GM19023 (cell line): ENCODE data around the gene TNFRSF18.

Experiments used
- ATAC-seq: cut with Tn5 transposase; IDR thresholded peaks from one replicate; pipeline ENCODE4 v1.9.1; 2021; ENCODE audit warnings: mild to moderate bottlenecking, moderate library complexity; ENCODE audit not compliant: unreplicated experiment

TNFRSF18 gene

DNA sequence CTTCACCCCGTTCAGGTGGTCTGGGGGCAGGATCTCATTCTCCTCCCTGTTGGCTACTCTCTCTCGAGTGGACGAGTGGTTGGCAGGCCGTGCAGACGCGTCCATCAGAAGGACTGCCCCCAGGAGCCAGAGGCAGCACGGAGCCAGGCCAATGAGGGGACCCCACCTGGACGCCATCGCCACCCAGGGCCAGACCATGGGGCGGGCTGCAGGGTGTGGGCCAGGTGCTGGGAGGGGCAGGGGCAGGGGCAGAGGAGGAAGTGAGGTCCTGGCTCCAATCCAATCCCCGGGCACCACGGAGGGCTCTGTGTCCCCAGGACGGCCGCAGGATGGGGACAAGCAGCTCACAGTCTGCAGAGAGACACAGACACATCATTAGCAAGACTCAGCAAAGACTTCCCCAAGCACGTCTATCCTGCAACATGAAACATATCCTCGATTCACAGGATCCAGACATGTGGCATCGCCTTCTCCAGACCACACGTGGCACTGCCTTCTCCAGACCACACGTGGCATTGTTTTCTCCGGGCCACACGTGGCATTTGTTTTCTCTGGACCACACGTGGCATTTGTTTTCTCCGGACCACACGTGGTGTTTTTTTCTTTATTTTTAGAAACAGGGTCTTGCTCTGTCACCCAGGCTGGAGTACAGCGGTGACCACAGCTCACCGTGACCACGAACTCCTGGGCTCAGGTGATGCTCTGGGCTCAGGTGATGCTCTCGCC lies 22.4 kb upstream of the TNFRSF18 start:
- ATAC-seq, result no peak

- no peak for ATAC-seq
These were observed 21.8 kb upstream of the TNFRSF18 start for GRCh38 chr1:1228187-1228586.

GRCh38 chr1:1227386-1227785 lies 21.0 kb upstream of the TNFRSF18 start:
- ATAC-seq, result no peak

DNA sequence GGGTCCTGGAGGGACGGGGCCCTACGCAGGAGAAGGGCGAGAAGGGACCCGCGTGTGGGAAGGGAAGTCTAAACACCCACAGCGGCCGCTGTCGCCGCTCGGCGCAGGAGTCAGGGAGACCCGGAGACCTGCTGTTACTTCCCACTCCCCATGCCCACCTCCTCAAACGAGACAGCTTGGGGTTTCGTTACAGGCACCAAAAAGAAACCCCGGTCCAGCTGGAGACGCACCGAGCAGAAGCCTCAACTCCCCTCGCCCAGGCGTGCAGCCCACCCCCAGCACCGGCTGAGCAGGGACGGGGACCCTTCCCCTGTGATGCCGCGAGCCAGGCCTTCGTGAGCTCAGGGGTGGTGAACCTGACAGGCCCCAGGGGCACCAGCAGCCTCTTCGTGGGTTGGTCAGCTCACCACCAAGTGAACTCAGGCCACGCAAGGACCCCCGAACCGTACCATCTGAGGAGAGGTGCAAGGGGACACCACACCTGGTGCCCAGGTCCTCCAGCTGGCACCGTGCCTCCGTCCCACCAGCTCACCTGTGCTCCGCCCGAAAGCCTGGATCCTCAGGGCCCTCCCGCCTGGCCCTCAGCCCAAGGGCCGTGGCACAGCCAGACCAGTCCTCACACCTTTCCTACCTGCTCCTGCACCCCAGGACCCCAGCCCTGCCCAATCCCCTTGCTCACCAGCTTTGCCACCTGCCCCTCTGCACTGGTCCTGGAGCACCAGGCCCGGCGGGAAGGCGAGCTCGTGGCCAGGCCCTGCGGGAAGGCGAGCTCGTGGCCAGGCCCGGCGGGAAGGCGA lies 20.4 kb upstream of the TNFRSF18 start:
- no peak for ATAC-seq

GRCh38 chr1:1225913-1226312 lies 19.5 kb upstream of the TNFRSF18 start:
- no peak for ATAC-seq

GRCh38 chr1:1225238-1225845 lies 18.9 kb upstream of the TNFRSF18 start:
- ATAC-seq, result no peak

DNA sequence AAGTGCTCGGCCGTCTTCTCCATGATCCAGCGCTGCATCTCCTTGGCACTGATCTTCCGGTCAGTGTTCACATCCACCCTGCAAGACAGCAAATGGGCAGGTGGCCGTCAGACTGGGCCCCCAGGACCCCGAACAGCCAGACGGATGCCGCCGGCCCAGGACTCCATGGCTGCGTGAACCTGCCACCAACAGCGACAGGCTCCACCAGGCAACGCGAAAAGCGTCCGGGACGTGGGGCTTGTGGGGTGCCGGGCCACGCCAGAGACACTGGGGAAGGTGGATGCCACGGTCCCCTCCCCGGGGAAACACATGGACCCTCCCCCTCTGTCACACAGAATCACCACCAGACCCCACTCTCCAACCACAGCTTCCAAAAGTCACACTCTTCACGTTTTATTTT lies 17.5 kb upstream of the TNFRSF18 start:
- ATAC-seq, result no peak

GRCh38 chr1:1223321-1223720 lies 16.9 kb upstream of the TNFRSF18 start:
- ATAC-seq, result no peak

GRCh38 chr1:1222575-1223225 lies 16.3 kb upstream of the TNFRSF18 start:
- no peak for ATAC-seq

DNA sequence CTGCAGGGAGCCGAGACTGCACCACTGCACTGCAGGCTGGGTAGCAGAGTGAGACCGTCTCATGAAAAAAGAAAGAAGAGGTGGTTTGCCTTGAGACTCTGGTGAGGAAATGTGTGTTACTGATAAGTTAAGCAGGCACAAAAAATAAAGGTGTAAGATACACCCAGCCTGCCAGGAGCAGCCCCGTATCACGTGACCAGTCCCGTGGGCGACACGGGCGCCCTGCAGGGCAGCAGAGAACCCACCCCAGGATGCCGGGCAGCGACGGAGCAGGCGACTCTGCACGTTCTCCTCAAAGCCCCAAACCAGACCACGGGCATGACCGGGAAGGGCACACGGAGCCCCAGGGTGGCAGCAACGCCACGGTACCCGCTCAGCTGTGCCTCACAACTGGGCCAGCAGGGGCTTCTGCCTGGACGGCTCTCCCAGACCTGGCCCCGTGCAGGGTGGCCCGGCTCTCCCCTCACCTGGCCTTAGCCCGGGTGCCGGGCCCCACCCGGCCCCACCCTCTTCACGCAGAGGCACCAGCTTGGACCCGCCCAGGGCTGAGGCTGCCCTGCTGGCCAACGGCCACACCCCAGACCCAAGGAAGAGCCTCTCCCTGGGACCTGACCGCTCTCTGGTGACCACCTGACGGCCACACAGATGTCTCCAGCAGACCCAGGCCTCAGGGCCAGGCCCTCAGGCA lies 15.6 kb upstream of the TNFRSF18 start:
- ATAC-seq, result no peak

- no peak for ATAC-seq
These were observed 13.8 kb upstream of the TNFRSF18 start for GRCh38 chr1:1220197-1220596.

DNA sequence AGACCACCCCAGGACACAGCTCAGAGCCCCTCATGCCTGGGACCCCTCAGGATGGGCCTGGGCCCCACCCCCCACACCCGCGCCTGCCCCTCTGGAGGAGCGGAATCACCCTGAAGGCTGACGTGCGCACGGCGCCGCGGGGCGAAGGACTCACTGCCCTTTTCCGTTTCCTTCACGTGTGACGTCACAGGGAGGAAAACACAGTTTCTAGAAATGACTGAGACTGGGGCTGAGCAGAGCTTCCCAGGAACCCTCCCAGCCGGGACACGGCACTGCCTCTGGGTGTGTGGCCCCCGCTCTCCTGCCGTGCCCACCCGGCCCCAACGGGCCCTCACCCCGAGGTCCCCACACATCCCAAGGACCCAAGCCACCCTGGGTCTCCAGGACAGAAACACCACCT lies 12.9 kb upstream of the TNFRSF18 start:
- no peak for ATAC-seq

DNA sequence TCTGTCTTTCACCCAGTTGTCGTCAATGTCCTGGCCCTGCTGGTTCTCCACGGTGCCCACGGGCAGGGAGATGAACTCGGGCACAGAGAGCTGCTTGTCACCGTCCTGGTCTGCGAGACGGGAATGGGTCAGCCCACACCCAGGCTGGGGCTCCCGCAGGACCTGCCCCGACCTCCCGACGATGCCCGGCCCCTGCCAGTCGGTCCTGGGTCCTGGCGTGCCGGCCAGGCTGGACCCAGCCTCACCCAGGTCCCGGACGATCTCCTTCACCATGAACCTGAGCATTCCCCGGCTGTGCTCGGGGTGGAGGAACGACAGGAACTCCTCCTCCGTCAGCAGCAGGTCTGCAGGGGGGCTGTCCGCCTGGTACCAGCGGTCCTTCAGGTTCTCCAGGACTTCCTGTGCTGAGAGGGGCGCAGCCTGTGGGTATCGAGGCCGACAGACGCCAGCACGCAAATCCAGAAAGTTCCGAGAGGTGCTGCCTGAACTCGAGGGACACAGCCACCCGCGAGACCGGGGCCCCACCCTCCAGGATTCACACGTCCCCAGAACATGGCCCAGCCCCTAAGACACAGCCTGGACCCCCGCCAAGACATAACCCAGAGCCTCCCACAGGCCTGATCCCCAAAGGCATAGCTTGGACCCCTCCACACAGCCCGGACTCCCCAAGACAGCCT lies 12.3 kb upstream of the TNFRSF18 start:
- no peak for ATAC-seq

- ATAC-seq, result no peak
These were observed 11.5 kb upstream of the TNFRSF18 start for GRCh38 chr1:1217621-1218523.

- ATAC-seq, result no peak
These were observed 10.6 kb upstream of the TNFRSF18 start for GRCh38 chr1:1216770-1217620.

DNA sequence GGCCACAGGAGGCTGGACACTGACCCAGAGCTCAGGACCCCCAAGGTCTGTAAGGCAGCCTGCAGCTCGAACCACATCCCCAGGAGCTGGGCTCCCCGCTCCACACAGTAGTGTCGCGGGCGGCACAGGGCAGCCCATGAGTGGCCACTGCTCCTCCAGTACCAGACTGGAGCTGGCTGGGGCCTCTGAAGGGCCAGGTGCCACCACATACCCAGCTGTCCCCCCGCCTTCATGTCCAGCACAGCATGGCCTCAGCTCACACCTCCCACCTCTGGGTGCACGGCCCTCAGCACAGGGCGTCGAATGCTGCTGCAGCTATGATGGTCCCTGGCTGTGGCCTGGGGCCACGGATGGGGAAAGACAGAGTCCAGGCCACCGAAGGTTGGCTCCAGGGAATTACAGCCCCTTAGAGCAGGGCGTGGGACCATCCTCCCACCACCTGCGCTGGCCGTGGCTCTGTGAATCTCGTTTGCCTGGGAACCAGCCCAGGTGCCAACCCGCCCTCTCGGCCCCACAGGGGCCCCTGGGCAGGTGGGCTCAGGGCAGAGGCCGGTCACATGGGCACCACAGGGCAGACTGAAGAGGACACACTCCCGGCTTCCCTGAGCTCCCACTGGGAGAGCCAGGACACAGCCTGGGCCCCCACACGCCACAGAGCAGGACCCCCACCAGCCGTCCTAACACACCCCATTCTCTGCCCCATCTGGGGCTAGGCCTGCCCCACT lies 9.7 kb upstream of the TNFRSF18 start:
- no peak for ATAC-seq

- no peak for ATAC-seq
These were observed 8.8 kb upstream of the TNFRSF18 start for GRCh38 chr1:1215080-1215676.
